Measurements from ENCODE around the gene GAS2L1. TPM values are rescaled to one million over a fixed set of nuclear protein-coding genes. Genes with fewer than 3 reads are reported as not detected.

GAS2L1 gene
- total RNA-seq, result 14.3 and 17.3 TPM in 2 replicates
- polyA plus RNA-seq, result 21.0 and 25.0 TPM in 2 replicates

- TF ChIP-seq CTCF (IDR thresholded peaks at IDR 0.05; ENCODE audit: low read depth, low read length), result peak; percentile 66
- H3K4me1 ChIP-seq (ENCODE audit: low read depth), result peaks cover 13% of the 10 kb centered on the region
Measured at GRCh38 chr22:29306175-29306834, at the start of gene GAS2L1. GAS2L1 (plus strand) TSS chr22:29306650; CDS start chr22:29308106, 1,456 bp downstream.

GRCh38 chr22:29257751-29258181, 48.7 kb upstream of the GAS2L1 start:
- Histone ChIP-seq H3K27ac (no peak overlapping the region), H3K4me3 (no peak overlapping the region), H3K27me3 (no peaks in the 10 kb centered on the region), H3K9me3 (ENCODE audit: low read depth) (no peaks in the 10 kb centered on the region), H3K36me3 (no peaks in the 10 kb centered on the region), H3K4me1 (ENCODE audit: low read depth) (no peaks in the 10 kb centered on the region)
- no peak for TF ChIP-seq CTCF (IDR thresholded peaks at IDR 0.05; ENCODE audit: low read depth, low read length)
- DNase-seq (ENCODE audit: low read depth in 1 of 2, low spot score in 1 of 2), result no peak

More at GRCh38 chr22:29306175-29306834, at the start of gene GAS2L1:
- H3K4me3 ChIP-seq, result peak within 1 kb of the TSS; percentile 81
- peak; percentile 88 to 89 for DNase-seq (ENCODE audit: low read depth in 1 of 2, low spot score in 1 of 2)
- H3K27me3 ChIP-seq, result no peaks in the 10 kb centered on the region
- no peaks in the 10 kb centered on the region for H3K9me3 ChIP-seq (ENCODE audit: low read depth)
- no peaks in the 10 kb centered on the region for H3K36me3 ChIP-seq
- H3K27ac ChIP-seq, result peak within 1 kb of the TSS; percentile 24

GRCh38 chr22:29258407-29259252, 47.8 kb upstream of the GAS2L1 start:
- no peak for TF ChIP-seq CTCF (IDR thresholded peaks at IDR 0.05; ENCODE audit: low read depth, low read length)
- no peak overlapping the region for H3K27ac ChIP-seq
- no peaks in the 10 kb centered on the region for H3K36me3 ChIP-seq
- no peaks in the 10 kb centered on the region for H3K9me3 ChIP-seq (ENCODE audit: low read depth)
- no peak overlapping the region for H3K4me3 ChIP-seq
- no peaks in the 10 kb centered on the region for H3K4me1 ChIP-seq (ENCODE audit: low read depth)
- H3K27me3 ChIP-seq, result no peaks in the 10 kb centered on the region
- DNase-seq (ENCODE audit: low read depth in 1 of 2, low spot score in 1 of 2), result no peak

DNA sequence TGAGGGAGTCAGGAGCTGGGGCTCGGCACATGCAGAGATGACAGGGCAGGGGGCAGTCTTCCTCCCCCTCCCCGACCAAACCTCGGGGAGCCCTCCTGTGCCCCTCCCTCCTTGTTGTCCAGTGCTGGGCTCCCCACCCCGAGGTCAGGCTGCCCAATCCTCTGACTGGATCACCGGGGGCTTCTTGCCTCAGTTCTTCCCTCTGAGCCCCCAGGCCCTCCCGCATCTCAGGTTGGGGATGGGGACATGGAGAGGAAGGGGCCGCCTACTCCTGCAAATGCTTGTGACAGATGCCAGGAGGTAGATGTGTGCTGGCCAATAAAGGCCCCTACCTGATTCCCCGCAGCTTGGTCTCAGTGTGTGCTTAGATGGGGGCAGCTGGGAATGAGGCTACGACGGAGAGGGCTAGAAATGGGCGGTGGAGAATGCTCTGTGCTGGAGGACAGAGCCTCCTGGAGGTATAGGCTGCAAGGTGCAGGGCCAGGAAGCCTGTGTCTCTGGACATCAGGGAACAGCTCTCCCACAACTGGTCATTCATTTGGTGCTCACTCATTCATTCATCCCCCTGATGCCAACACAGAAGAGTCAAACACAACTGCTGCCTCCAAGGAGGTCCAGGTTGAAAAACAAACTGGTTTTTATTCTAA, 47.1 kb upstream of the GAS2L1 start:
- Histone ChIP-seq H3K9me3 (ENCODE audit: low read depth) (no peaks in the 10 kb centered on the region), H3K27ac (no peak overlapping the region), H3K27me3 (no peaks in the 10 kb centered on the region), H3K4me3 (no peak overlapping the region), H3K4me1 (ENCODE audit: low read depth) (no peaks in the 10 kb centered on the region), H3K36me3 (peaks cover 1% of the 10 kb centered on the region)
- no peak for TF ChIP-seq CTCF (IDR thresholded peaks at IDR 0.05; ENCODE audit: low read depth, low read length)
- DNase-seq (ENCODE audit: low read depth in 1 of 2, low spot score in 1 of 2), result peak in 1 of 2 donors; percentile 7

- H3K27me3 ChIP-seq, result no peaks in the 10 kb centered on the region
- no peak overlapping the region for H3K27ac ChIP-seq
- DNase-seq (ENCODE audit: low read depth in 1 of 2, low spot score in 1 of 2), result no peak
- no peaks in the 10 kb centered on the region for H3K4me1 ChIP-seq (ENCODE audit: low read depth)
- no peak overlapping the region for H3K4me3 ChIP-seq
- H3K9me3 ChIP-seq (ENCODE audit: low read depth), result no peaks in the 10 kb centered on the region
- TF ChIP-seq CTCF (IDR thresholded peaks at IDR 0.05; ENCODE audit: low read depth, low read length), result no peak
- H3K36me3 ChIP-seq, result peaks cover 5% of the 10 kb centered on the region
Measured at GRCh38 chr22:29260031-29260560, 46.4 kb upstream of the GAS2L1 start.
